Fibroblast of the conjunctiva (primary cell): ENCODE data around the gene FASTKD1.
A peak's percentile ranks its signal among the peaks of the same experiment; 100 is the strongest.
"Not testable (repeated sequence)": the region's sequence is repeated elsewhere in the genome, so short reads cannot be mapped to it uniquely, and the experiment has no call there.

Source experiments
- DNase-seq: peaks from one replicate; pipeline ENCODE4 v3.0.0-alpha.2; 2010; ENCODE audit warnings: low read depth

Gene FASTKD1

DNA sequence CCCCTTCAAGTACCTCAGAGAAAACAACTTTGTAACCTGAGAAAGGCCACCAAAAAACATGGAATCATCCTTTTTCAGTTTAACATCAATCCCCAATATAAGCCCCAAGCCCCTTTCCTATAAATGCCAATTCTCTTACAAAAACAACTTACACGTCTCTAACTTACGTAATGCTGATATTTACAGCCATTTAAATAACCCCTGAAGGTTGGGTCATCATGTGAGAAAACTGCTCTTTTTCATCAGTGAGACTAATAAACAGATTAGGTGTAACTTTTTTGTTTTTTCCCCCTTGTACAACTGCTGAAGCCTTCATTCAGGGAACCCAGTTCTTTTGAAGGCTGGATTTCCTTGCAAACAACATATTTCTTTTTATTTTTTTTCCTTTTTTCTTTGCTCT, 3.7 kb downstream of the FASTKD1 start:
- DNase-seq: no peak

DNA sequence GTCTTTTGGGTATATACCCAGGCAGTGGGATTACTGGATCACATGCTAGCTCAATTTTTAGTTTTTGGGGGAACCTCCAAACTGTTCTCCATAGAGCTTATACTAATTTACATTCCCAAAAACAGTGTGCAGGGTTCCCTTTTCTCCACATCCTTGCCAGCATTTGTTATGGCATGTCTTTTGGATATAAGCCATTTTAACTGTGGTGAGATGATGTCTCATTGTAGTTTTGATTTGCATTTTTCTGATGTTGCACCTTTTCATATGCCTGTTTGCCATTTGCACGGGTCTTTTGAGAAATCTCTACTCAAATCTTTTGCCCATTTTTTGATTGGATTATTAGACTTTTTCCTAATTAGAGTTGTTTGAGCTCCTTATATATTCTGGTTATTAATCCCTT, 8.0 kb downstream of the FASTKD1 start:
- no peak for DNase-seq

DNA sequence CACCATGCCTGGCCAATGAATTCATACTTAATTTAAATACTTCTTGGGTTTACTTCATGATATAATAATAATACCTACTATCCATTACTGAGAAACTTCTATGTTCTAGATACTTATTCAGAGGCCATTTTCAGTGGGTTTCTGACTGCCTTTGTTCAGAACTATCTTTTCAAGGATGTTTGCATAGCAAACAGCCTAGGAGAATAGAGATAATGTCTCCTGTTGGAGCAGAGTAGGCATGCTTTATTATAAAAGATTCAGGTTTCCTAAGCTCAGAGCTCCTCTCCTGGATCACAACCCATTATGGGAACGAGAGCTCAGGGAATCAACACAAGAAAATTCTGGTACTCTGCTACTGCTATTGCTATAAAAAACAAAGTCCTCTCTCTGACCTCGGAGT, 11.1 kb downstream of the FASTKD1 start:
- no peak for DNase-seq

DNA sequence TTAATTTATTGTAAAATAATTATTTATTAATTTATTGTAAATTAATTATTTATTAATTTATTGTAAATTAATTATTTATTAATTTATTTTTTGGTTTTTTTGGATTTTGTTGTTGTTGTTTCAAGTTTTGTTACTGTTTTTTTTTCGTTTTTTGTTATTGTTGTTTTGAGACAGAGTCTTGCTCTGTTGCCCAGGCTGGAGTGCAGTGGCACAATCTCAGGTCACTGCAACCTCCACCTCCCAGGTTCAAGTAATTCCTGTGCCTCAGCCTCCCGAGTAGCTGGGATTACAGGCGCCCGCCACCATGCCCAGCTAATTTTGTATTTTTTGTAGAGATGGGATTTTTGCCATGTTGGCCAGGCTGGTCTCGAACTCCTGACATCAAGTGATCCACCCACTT, 11.6 kb downstream of the FASTKD1 start:
- DNase-seq: not testable (repeated sequence)

DNA sequence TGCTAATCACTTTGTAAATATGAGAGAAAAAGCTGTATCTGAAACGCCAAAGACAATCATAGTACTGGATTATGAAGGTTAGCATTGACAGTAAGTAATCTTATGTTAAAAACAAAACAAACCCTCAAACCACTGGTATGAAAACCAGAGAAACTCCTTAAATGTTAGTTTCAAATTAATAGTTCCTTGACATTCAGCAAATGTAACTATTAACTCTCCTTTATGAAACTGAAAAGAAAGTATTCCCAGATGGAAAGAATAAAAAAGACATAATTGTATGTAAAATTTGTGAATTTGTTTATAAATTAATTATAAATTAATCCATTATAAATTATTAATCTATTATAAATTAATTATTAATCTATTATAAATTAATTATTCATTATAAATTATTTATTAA, 12.3 kb downstream of the FASTKD1 start:
- no peak for DNase-seq

DNA sequence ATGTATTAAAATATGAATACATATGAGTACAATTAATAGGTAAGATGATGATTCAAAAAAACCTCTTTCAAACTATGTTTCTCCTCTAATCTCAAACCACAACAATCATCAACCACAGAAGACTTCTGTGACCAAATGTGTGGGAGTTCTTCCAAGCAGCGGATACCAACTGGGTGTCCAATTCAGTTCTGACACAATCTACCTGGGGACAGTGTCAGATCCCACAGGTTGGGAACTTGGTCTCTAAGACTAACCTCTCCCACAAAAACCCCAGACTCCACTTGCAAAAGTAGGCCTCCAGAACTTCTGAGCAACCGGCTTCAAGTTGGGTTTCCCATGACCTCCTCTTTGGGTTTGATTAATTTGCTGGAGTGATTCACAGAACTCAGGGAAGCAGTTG, 26.9 kb downstream of the FASTKD1 start:
- no peak for DNase-seq

DNA sequence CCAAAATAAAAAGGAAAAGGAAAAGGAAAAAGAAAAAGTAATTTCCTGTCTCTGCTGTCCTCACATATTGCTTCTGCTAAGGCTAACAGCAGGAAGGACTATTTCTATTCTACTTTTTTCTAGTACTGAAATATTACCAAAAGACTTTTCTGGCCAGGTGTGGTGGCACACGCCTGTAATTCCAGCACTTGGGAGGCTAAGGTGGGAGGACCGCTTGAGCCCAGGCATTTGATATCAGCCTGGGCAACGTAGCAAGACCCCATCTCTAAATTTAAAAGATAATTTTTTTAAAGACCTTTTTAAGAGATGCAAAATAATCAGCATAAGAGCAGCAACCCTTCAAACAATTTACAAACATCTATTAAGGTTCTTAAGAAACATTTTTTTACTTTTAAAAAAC, 31.2 kb downstream of the FASTKD1 start:
- DNase-seq: no peak

DNA sequence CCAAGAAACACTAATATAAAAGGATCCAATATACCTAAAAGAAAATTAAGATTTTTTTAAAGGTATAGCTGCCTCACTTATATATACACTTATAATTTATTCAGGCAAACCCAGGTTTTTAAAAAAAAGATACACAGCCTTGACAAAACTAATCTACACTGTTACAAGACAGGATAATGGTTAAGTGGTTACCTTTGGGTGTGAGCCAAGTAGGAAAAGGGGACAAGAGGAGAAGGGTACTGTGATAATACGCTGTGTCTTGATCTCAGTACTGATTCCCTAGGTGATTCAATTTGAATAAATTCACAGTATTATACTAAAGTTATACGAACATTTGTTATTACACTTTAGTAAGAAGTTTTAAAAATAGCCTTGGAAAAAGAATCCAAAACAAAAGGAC, 33.5 kb downstream of the FASTKD1 start:
- DNase-seq: no peak

DNA sequence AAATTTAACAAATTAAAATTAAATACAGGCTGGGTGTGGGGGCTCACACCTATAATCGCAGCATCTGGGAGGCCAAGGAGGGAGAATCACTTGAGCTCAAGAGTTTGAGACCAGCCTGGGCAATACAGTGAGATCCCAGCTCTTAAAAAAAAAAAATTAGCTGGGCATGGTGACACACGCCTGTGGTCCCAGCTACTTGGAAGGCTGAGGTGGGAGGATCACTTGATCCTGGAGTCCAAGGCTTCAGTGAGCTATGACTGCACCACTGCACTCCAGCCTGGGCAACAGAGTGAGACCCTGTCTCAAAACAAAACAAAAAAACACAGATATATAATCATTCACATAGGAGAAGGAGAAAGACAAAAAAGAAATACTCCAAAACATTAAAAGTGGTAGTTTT, 34.2 kb downstream of the FASTKD1 start:
- not testable (repeated sequence) for DNase-seq

DNA sequence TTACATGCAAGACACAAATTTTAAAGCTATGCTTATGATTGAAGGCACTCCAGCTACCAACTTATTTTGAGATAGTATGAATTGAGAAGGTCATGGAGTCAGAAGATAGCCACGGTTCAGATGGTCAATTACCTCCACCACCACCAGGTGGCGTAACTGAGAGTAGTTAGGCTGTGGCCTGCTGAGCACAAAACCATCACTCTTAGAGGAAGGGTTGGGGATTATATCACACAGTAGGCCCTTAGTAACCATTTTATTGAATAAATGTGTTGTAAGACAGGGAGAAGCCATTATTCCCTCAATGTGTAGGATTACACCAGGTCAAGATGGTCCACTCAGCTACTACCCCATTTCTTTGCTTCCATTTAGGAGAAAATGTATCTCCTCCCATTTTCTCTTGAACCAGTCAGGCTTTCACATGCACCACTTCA, 45.4 kb downstream of the FASTKD1 start:
- peak; percentile 30 for DNase-seq

DNA sequence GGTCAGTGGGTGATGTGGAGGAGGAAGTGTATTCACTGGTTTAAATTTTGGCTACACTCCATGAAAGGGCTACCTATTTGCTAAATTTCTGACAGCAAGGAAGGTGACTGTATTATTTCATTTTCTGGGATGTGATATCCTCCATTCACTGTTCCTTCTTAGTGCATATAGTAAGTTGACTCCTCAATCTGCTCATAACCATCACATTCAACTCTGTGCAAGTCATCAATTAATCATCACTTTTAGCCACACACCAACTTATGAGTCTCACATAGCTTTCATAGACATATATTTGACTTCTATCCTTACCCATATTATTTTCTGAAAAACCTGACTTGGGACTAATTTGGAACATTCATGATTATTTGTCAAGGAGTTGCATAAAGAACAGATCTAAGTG, 47.2 kb downstream of the FASTKD1 start:
- DNase-seq: no peak

DNA sequence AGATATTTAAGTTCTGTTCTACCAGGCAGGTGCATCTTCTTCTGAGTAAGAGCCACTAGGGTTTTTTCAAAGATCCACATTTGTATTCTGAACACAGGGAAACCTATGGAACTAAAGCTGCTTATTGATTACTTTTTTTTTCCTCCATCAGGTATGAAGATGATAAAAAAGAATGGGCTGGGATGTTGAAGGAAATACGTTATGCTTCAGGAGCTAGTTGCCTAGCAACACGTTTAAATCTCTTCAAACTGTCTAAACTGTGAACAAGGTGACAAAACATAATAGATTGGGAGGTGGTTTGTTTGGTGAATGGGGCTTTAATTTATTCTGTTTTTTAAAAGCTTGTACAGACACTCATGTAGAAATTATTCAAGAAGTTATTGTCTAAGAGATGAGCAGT, 48.2 kb downstream of the FASTKD1 start:
- DNase-seq: no peak

DNA sequence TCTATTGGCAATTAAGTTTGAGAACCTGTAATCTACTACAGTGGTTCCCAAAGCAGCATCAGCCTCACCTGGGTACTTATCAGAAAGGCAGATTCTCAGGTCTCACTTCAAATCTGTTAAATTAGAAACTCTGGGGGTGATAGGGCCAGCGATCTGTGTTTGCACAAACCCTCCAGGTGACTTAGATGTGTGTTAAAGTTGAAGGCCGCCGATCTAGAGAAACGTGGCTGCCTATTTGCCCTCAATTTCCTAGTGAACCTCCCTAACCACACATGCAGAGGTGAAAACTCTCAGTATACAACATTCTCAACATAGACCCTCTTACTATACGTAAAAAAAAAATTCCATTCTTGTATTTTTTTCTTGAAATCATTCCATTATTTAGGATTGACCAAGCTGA, 50.0 kb downstream of the FASTKD1 start:
- no peak for DNase-seq

DNA sequence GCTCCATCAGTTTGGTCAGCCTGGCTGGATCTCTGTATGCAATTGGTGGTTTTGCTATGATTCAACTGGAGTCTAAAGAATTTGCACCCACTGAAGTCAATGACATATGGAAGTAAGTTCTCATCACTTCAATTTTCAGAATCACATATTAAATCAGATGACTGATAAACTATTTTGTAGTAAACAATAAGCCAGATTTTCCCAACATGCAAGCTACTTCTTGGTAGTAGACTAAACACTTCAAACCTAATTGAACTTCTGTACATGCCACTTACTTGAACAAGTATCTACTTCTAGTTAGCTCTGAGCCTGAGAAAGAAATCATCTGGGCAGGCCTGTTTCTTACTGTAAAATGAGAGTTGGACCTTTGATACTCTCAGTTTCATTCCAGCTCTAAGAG, 52.8 kb downstream of the FASTKD1 start:
- DNase-seq: no peak

DNA sequence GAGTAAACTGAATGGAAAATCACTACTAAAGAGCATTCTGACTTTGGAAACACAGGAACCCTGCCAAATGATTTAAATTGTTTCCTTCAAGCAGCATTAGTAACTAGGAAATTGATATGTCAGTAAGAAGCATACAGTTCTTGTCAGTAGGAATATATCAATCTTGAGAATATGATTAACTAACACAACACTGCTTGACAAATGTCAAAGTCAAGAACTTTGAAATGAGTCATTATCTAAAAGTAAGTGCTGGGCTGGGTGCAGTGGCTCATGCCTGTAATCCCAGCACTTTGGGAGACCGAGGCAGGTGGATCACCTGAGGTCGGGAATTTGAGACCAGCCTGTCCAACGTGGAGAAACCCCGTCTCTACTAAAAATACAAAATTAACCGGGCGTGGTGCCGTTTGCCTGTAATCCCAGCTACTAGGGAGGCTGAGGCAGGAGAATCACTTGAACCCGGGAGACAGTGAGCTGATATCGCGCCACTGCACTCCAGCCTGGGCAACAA, 57.1 kb downstream of the FASTKD1 start:
- not testable (repeated sequence) for DNase-seq

DNA sequence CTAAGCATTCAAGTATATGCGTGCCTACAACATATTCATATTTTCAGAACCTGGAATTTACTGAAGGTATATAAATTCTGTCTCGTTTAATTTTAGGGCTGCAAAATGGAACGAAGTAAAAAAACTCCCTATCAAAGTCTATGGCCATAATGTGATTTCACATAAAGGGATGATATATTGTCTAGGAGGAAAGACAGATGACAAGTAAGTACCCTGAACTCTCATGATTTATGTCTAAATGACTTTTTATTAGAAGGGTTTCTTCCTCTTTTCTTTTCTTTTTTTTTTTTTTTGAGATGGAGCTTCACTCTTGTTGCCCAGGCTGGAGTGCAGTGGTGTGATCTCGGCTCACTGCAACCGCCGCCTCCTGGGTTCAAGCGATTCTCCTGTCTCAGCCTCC, 58.9 kb downstream of the FASTKD1 start:
- DNase-seq: not testable (repeated sequence)

DNA sequence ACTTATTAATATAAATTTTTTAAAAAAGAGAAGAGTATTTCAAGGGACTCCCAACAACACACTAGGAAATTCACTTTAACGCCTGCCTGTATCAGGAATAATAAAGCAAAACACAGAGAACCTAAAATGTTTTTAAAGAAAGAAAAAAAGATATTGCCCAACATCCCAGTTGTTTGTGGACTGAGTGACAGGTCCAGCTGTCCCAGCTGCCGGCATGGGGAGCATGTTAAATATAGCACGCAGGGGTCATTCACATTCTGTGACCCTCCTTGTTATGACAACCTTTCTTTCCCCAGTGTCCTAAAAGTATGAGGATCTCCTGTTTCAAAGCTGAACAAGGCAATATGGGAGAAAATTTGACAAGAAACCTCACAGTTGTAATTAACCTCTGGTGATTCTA, 59.7 kb downstream of the FASTKD1 start:
- DNase-seq: no peak

DNA sequence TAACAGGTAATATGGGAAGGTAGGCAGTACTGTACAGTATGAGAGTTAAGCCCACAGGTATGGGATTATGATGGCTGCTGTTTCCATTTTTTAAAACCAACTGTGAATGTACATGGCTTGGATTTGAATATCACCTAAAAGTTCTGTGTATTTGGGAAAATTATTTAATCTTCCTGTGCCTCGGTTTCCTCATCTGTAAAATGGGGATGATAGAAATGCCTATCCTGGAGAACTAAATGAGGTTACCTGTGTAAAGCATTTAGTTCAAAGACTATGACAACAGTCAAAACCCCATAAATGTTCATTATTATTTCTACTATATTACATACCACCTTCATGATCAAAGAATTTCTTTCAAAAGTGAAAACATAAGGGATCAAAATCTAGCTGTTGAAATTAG, 60.6 kb downstream of the FASTKD1 start:
- no peak for DNase-seq

DNA sequence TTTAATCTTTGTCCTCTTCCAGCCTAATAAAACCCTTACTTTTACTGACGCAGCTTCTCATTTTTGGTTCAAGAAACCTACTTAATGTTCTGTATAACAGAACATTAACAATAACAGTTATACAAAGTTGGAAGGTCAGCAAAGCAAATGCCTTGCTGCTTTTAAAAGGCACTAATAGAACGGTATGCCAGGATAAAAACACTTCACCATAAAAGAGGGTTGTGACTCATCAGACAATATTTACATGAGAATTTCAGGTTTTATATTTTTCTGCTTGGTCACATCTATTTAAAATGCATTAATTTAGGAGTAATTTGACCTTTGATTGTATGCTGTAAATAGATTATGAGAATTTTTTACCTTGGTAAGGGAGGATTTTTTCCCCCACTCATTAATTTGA, 61.1 kb downstream of the FASTKD1 start:
- DNase-seq: no peak

DNA sequence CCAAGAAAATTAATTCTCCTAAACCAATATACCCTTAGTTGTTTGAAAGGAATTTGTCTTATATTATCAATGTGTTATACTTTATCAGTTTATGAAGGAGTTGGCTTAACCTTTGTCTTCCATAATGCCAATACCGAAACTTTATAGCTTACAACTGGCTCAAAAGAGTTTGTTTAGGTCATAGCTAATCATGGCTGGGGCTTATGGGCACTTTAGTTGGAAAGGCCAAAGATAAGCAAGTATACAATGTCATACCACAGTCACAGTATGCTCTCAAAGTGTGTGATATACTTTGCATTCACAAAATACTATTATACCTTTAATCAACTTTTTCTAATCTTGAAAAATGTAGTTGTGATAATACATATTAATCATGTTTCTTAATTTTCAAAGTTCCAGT, 61.8 kb downstream of the FASTKD1 start:
- DNase-seq: no peak

DNA sequence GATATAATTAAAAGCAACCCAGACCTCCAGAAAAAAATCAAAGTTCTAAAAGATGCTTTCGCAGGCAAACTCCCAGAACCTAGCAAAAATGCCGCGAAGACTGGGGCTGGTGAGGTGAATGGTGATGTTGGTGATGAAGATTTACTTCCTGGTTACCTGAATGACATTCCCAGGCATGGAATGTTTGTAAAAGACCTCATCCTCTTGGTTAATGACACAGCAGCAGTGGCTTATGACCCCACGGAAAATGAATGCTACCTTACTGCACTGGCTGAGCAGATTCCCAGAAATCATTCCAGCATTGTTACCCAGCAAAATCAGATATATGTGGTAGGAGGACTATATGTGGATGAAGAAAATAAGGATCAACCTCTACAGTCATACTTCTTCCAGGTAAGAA, 63.2 kb downstream of the FASTKD1 start:
- no peak for DNase-seq

DNA sequence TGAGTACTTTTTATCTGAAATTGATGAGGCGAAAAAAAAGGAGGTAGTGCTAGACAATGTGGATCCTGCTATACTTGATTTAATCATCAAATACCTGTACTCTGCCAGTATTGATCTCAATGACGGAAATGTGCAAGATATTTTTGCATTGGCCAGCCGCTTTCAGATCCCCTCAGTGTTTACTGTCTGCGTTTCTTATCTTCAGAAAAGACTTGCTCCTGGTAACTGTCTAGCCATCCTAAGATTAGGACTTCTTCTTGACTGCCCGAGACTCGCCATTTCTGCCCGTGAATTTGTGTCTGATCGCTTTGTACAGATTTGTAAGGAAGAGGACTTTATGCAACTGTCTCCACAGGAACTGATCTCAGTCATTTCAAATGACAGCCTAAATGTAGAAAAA, 63.7 kb downstream of the FASTKD1 start:
- no peak for DNase-seq

DNA sequence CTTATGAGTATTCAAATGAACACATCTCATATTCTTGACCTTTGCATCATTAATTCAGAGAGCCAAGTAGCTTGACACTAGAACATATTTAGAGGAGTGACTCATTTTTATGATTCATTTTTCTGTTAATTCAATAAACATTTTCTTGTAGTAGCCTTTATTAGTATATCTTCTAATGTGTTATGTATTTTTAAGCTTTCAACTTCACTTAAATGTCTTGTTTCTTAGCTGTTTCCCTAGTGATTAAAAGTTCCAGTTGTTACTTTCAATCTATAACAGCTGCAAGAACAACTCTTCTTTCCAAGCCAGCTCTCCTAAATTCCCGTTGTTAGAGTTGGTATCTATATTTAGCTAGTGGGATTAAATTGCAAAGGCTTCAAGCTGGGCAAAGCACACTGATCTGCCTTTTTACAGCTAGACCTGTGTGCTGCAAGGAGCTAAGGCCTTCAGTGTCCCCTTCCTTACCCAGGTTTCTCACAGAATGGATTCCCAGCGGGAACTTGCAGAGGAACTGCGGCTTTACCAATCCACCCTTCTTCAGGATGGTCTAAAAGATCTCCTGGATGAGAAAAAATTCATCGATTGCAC, 64.3 kb downstream of the FASTKD1 start, which contains the start of gene KLHL41:
Gene KLHL41, plus strand, starts transcription at position 405 of the 588 bp plus-strand sequence. Its CDS starts 77 bp downstream, at position 482.
- peak; percentile 45 for DNase-seq

DNA sequence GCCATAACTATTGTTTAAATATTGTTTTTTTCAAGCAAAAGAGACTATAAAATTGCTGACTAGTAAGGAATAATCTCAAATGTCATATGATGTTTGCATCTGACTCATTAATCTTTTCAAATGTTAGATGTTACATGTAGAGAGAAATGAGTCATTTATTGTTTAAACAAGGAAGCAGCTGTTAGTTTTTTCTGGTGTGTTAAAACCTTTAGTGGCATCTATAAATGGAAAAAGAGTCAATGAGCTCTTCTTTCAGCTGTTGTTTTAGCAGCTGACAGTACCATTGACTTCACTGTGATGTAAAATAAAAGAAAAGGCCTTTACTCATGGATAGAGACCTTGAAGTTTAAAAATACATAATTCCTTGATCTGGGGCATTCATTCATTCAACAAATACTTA, 66.0 kb downstream of the FASTKD1 start:
- peak; percentile 41 for DNase-seq
